GM03348 (cell line): ENCODE results near the gene PTPN18.

ENCODE experiments used
- DNase-seq: peaks from one replicate; pipeline ENCODE4 v3.0.0; 2012; ENCODE audit warnings: low spot score

Gene PTPN18

GRCh38 chr2:130339885-130340745, 15.7 kb upstream of the PTPN18 start:
- no peak for DNase-seq

- peak; percentile 22 for DNase-seq
Measured at GRCh38 chr2:130341562-130342019, 14.3 kb upstream of the PTPN18 start.

- DNase-seq, result peak; percentile 96
Measured at GRCh38 chr2:130342020-130342532, 13.8 kb upstream of the PTPN18 start.

GRCh38 chr2:130342533-130343275, 13.2 kb upstream of the PTPN18 start, which contains the start of gene IMP4:
IMP4 (plus strand) TSS chr2:130342897; CDS start chr2:130342933, 36 bp downstream.
- DNase-seq, result peak; percentile 95

- DNase-seq, result no peak
Measured at GRCh38 chr2:130344578-130344977, 11.3 kb upstream of the PTPN18 start.

GRCh38 chr2:130345091-130345490, 10.8 kb upstream of the PTPN18 start:
- no peak for DNase-seq

GRCh38 chr2:130345611-130346010, 10.2 kb upstream of the PTPN18 start:
- no peak for DNase-seq

GRCh38 chr2:130346041-130346740, 9.7 kb upstream of the PTPN18 start:
- DNase-seq, result no peak

GRCh38 chr2:130346741-130347066, 9.2 kb upstream of the PTPN18 start:
- DNase-seq, result no peak

GRCh38 chr2:130347220-130347925, 8.5 kb upstream of the PTPN18 start:
- no peak for DNase-seq

GRCh38 chr2:130349174-130349573, 6.7 kb upstream of the PTPN18 start:
- no peak for DNase-seq

- DNase-seq, result no peak
Measured at GRCh38 chr2:130351711-130352110, 4.1 kb upstream of the PTPN18 start.

- DNase-seq, result no peak
Measured at GRCh38 chr2:130352237-130352636, 3.6 kb upstream of the PTPN18 start.

- no peak for DNase-seq
Measured at GRCh38 chr2:130353291-130354138, 2.3 kb upstream of the PTPN18 start.

- no peak for DNase-seq
Measured at GRCh38 chr2:130354139-130354428, 1.8 kb upstream of the PTPN18 start.

GRCh38 chr2:130355172-130355577, 681 bp upstream of the PTPN18 start:
- DNase-seq, result no peak

GRCh38 chr2:130357864-130358263, 2.0 kb downstream of the PTPN18 start:
- no peak for DNase-seq

GRCh38 chr2:130358420-130359350, 2.8 kb downstream of the PTPN18 start:
- DNase-seq, result no peak

- no peak for DNase-seq
Measured at GRCh38 chr2:130359466-130359865, 3.6 kb downstream of the PTPN18 start.

- no peak for DNase-seq
Measured at GRCh38 chr2:130363479-130363878, 7.6 kb downstream of the PTPN18 start.
